DND-41 (cell line): ENCODE results near the gene KRT4.
"Not testable (repeated sequence)": the region's sequence is repeated elsewhere in the genome, so short reads cannot be mapped to it uniquely, and the experiment has no call there.

Source experiments
- ATAC-seq: fragments of 200-7000 bp; cut with Tn5 transposase; 3 replicates; pipeline ENCODE4 v1.9.1; 2021; ENCODE audit warnings: low read depth; ENCODE audit not compliant: insufficient read depth
- DNase-seq: peaks from one replicate; pipeline ENCODE4 v3.0.0-alpha.2; 2020
- H2AFZ ChIP-seq: 2 replicates; pipeline ENCODE4 v1.6.0; 2012; ENCODE audit warnings: low read depth, low read length
- H3K27ac ChIP-seq: 2 replicates; pipeline ENCODE4 v1.5.1; 2012; ENCODE audit warnings: low read length, inconsistent platforms
- H3K27me3 ChIP-seq: fragments of 200-600 bp; sonication (generic); 2 replicates; pipeline ENCODE4 v1.6.0; 2012; ENCODE audit warnings: low read length, mild to moderate bottlenecking, inconsistent platforms; ENCODE audit not compliant: insufficient read depth, poor library complexity
- H3K36me3 ChIP-seq: 2 replicates; pipeline ENCODE4 v1.5.1; 2012; ENCODE audit warnings: low read length, inconsistent platforms; ENCODE audit not compliant: insufficient read depth
- H3K4me1 ChIP-seq: 2 replicates; pipeline ENCODE4 v1.5.1; 2012; ENCODE audit warnings: mild to moderate bottlenecking, low read length; ENCODE audit not compliant: insufficient read depth
- H3K4me2 ChIP-seq: 2 replicates; pipeline ENCODE4 v1.6.0; 2012; ENCODE audit warnings: mild to moderate bottlenecking, moderate library complexity, low read length, inconsistent platforms; ENCODE audit not compliant: insufficient read depth
- H3K4me3 ChIP-seq, 2 experiments: fragments of 200-600 bp in 1 of 2; shearing (Covaris generic) in 1 of 2; 2 replicates each; pipeline ENCODE4 v1.5.1; 2012 to 2016; ENCODE audit warnings: inconsistent platforms in 2 of 2, low read length in 2 of 2, mild to moderate bottlenecking in 2 of 2, low read depth in 1 of 2, moderate library complexity in 1 of 2
- H3K79me2 ChIP-seq: 2 replicates; pipeline ENCODE4 v1.6.0; 2012; ENCODE audit warnings: low read length, inconsistent platforms; ENCODE audit not compliant: insufficient read depth
- H3K9ac ChIP-seq: 2 replicates; pipeline ENCODE4 v1.6.0; 2012; ENCODE audit warnings: low read depth, mild to moderate bottlenecking, inconsistent platforms, low read length, moderate library complexity
- H3K9me3 ChIP-seq: 2 replicates; pipeline ENCODE4 v1.5.1; 2012; ENCODE audit warnings: low read length, moderate library complexity, mild to moderate bottlenecking, inconsistent platforms; ENCODE audit not compliant: insufficient read depth, severe bottlenecking
- H4K20me1 ChIP-seq: 2 replicates; pipeline ENCODE4 v1.6.0; 2012; ENCODE audit warnings: low read length; ENCODE audit not compliant: insufficient read depth
- CTCF ChIP-seq: IDR thresholded peaks from 2 replicates; pipeline ENCODE4 v1.5.1; 2012; ENCODE audit warnings: borderline replicate concordance, low read length, moderate library complexity, mild to moderate bottlenecking; ENCODE audit not compliant: poor library complexity, severe bottlenecking; ENCODE audit errors: extremely low read depth
- EZH2 ChIP-seq: IDR thresholded peaks from 3 replicates; pipeline ENCODE4 v1.6.1; 2012; ENCODE audit warnings: borderline replicate concordance, low read depth, mild to moderate bottlenecking, moderate library complexity, low read length, inconsistent platforms; ENCODE audit not compliant: severe bottlenecking

Gene KRT4

GRCh38 chr12:52796429-52796794 is 17.5 kb downstream of the KRT4 start:
- H3K27me3 ChIP-seq: no peaks in the 10 kb centered on the region
- 0 out of 2 replicates have a peak, but pooled peaks cover 2% of the 10 kb centered on the region for H4K20me1 ChIP-seq
- H3K4me2 ChIP-seq: no peak overlapping the region
- no peak overlapping the region for H3K27ac ChIP-seq
- no peak overlapping the region for H2AFZ ChIP-seq
- no peaks in the 10 kb centered on the region for H3K4me1 ChIP-seq
- H3K9ac ChIP-seq: no peak overlapping the region
- ATAC-seq: no peak
- H3K79me2 ChIP-seq: no peaks in the 10 kb centered on the region
- H3K36me3 ChIP-seq: no peaks in the 10 kb centered on the region
- TF ChIP-seq EZH2 (no peak), CTCF (no peak)
- DNase-seq: no peak
- no peak overlapping the region for H3K4me3 ChIP-seq
- no peaks in the 10 kb centered on the region for H3K9me3 ChIP-seq

- ATAC-seq: no peak
- Histone ChIP-seq H3K27me3 (no peaks in the 10 kb centered on the region), H3K27ac (no peak within 1 kb of the TSS)
Observed at GRCh38 chr12:52795694-52796428, 18.1 kb downstream of the KRT4 start, which contains the start of gene KRT3. TSS of gene KRT3 (minus strand) at chr12:52796117. CDS start at chr12:52796042, 75 bp downstream.

GRCh38 chr12:52795332-52795674 is 18.6 kb downstream of the KRT4 start:
- not testable (repeated sequence) for H3K27me3 ChIP-seq, ATAC-seq, H3K79me2 ChIP-seq, H3K9me3 ChIP-seq, H2AFZ ChIP-seq, H3K27ac ChIP-seq, H4K20me1 ChIP-seq, H3K36me3 ChIP-seq, DNase-seq, H3K4me3 ChIP-seq, H3K9ac ChIP-seq, H3K4me1 ChIP-seq, H3K4me2 ChIP-seq

More at GRCh38 chr12:52795694-52796428, 18.1 kb downstream of the KRT4 start, which contains the start of gene KRT3:
- Histone ChIP-seq H3K4me3 (no peak within 1 kb of the TSS), H2AFZ (no peak within 1 kb of the TSS), H4K20me1 (0 out of 2 replicates have a peak, but pooled peaks cover 2% of the 10 kb centered on the region), H3K79me2 (no peaks in the 10 kb centered on the region), H3K9ac (no peak within 1 kb of the TSS), H3K36me3 (no peaks in the 10 kb centered on the region), H3K9me3 (no peaks in the 10 kb centered on the region), H3K4me1 (no peaks in the 10 kb centered on the region), H3K4me2 (no peak within 1 kb of the TSS)
- TF ChIP-seq EZH2 (no peak), CTCF (no peak)
- no peak for DNase-seq

- H3K4me1 ChIP-seq: no peaks in the 10 kb centered on the region
- H3K4me3 ChIP-seq: no peak overlapping the region
- H3K36me3 ChIP-seq: no peaks in the 10 kb centered on the region
- H3K4me2 ChIP-seq: no peak overlapping the region
- H3K9ac ChIP-seq: no peak overlapping the region
- no peaks in the 10 kb centered on the region for H3K27me3 ChIP-seq
- no peaks in the 10 kb centered on the region for H3K79me2 ChIP-seq
- 0 out of 2 replicates have a peak, but pooled peaks cover 2% of the 10 kb centered on the region for H4K20me1 ChIP-seq
- ATAC-seq (no peak), DNase-seq (no peak)
- H2AFZ ChIP-seq: no peak overlapping the region
- TF ChIP-seq CTCF (no peak), EZH2 (no peak)
- H3K9me3 ChIP-seq: no peaks in the 10 kb centered on the region
- no peak overlapping the region for H3K27ac ChIP-seq
Observed at GRCh38 chr12:52794479-52795331, 19.2 kb downstream of the KRT4 start.
